Prostate gland (tissue), 2 donors: ENCODE results near the gene AGBL4.

Experiments used
- CTCF ChIP-seq, 4 experiments: fragments of 200-600 bp in 2 of 4; fragments of 450-650 bp in 2 of 4; sonication (generic) in 2 of 4; IDR thresholded peaks; 1 replicate in 3 of 4; 2 replicates in 1 of 4; pipeline ENCODE4 v1.5.1; 2016 to 2019; ENCODE audit warnings: antibody characterized with exemption in 4 of 4, mild to moderate bottlenecking in 2 of 4, moderate library complexity in 2 of 4
- POLR2A ChIP-seq: fragments of 450-650 bp; IDR thresholded peaks from one replicate; pipeline ENCODE4 v1.6.1; 2016; ENCODE audit warnings: antibody characterized with exemption, mild to moderate bottlenecking
- POLR2AphosphoS5 ChIP-seq: sonication (generic); formaldehyde crosslinking; IDR thresholded peaks from one replicate; pipeline ENCODE4 v1.6.1; 2017; ENCODE audit warnings: antibody characterized with exemption

DNA sequence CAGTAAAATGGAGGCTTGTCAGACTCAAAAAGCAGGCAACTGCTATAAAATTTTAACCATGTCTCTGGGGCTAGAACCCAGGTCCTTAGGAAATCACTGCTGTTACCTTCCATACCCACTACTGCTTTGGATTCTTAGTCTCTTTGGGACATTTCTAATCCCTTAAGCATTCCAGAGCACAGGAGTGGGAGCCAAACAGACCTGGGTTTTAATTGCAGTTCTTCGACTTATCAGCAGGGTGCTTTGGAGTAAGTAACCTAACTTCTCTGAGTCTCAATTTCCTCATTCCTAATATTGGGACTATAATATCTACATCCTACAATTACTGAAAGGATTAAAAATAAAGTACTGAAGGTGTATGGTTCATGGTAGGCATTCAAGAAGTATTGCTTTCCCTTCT, 1086.0 kb downstream of the AGBL4 start:
- TF ChIP-seq CTCF (IDR thresholded peaks at IDR 0.05) (no peak), POLR2A (no peak), POLR2AphosphoS5 (no peak)
